IPS-NIHi11 (cell line): ENCODE data around the gene EFNA1.

Experiments
- DNase-seq: peaks from one replicate; pipeline ENCODE4 v3.0.0; 2012; ENCODE audit warnings: mixed read lengths, low spot score

Gene EFNA1

DNA sequence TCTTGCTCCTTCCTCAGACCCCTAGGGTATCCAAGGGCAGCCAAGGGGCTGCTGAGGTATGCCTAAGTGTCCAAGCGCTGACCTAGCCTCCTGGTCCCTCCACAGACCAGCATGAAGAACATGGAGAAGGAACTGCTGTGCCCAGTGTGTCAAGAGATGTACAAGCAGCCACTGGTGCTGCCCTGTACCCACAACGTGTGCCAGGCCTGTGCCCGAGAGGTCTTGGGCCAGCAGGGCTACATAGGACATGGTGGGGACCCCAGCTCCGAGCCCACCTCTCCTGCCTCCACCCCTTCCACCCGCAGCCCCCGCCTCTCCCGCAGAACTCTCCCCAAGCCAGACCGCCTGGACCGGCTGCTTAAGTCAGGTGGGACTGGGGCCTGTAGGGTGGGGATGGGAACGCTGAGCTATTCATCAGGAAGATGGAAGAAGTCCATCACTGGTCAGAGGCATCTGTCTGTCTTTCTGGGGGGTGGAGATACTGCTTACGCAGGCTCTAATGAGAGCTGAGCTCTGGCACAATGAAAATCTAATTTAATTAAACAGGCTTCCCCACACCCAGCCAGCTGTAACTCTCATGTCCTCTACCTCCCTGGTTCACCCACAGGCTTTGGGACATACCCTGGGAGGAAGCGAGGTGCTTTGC lies 47.7 kb downstream of the EFNA1 start:
- no peak for DNase-seq

DNA sequence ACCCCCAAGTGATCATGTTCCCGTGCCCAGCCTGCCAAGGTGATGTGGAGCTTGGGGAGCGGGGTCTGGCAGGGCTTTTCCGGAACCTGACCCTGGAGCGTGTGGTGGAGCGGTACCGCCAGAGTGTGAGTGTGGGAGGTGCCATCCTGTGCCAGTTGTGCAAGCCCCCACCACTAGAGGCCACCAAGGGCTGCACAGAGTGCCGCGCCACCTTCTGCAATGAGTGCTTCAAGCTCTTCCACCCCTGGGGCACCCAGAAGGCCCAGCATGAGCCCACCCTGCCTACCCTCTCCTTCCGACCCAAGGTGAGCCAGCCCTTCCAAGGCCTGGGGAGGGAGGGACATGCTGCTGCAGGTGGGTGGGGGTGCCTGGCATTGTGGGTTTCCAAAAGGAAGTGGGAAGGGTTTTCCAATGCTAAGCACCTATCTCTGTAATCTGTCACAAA lies 48.3 kb downstream of the EFNA1 start:
- DNase-seq = no peak

DNA sequence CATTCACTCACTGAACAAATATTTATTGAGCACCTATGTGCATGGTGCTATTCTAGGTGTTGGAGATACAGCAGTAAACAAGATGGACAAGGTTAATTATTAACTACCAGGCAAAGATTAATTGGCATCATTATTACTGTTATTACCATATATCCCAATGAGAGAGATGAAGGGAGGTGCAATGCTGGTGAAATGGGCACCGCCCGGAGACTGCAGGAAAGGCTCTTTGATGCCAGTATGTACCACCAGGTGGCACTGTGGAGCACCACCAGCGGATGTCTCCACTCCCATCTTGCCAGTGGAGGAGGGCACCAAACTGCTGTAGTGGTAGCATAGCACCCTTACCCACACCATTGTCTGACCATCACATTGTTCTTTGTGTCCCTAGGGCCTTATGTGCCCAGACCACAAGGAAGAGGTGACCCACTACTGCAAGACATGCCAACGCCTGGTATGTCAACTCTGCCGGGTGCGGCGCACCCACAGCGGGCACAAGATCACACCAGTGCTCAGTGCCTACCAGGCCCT lies 48.9 kb downstream of the EFNA1 start:
- peak; percentile 93 for DNase-seq

DNA sequence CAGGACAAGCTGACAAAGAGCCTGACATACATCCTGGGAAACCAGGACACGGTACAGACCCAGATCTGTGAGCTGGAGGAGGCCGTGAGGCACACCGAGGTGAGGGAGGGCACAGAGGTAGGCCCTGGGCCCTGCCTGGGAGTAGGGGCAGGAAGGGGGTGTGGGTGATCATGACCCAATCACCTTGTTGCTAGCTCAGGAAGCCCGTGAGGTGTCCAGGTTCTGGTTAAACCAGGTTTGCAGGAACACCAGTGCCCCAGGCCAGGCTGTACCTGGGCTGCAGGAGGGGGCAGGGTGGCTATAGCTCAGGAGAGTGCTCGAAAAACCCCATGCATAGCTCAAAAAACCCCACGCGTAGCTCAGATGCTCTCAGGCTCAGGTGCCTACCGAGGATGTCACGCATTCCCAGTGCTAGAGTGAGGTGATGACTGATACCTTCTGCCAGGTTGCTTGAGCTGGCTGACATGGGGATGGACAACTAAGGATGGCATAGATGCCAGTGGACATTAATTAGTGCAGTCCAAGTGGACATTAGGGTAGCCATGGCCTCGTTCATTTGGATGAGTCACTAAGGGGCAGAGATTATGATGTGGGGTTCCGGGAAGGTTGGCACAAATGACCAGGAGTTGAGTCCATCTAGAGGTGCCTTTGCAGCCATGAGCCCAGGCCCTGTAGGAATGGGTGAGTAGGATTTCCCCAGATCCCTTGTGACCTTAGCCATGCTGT lies 49.7 kb downstream of the EFNA1 start:
- DNase-seq = no peak

DNA sequence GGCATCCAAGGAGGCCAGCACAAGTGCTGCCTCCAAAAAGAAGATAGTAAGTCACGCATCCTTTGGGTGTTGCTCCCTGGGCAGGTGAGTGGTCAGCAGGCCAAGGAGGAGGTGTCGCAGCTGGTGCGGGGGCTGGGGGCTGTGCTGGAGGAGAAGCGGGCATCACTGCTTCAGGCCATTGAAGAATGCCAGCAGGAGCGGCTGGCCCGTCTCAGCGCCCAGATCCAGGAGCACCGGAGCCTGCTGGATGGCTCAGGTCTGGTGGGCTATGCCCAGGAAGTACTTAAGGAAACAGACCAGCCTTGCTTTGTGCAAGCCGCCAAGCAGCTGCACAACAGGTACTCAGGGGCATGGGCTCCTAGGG lies 50.2 kb downstream of the EFNA1 start:
- no peak for DNase-seq

DNA sequence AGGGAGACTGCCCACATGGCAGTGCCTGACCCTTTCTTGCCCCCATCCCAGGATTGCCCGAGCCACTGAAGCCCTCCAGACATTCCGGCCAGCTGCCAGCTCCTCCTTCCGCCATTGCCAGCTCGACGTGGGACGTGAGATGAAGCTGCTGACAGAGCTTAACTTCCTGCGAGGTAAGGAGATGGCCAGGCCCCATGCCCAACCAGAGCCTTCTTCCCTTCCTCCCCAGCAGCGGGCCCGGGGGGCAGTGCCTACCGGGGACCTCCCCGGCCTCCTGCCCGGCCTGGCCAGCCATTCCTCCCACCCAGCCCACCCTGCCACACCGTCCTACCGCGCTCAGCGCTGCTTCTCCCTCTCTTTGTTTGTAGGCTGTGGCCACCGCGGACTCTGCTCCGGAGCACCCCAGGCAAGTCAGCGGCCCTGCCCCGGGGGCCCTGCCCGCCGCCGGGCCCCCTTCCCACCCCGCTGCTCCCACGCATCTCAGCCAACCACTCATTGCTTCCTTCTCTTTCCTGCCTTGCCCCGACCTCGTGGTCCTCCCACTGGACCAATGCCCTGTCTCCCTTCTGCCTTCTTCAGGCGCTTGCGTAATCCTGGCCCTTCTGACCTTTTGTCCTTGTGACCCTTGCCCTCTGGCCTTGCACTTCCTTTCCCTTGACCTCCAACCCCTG lies 50.9 kb downstream of the EFNA1 start:
- no peak for DNase-seq

DNA sequence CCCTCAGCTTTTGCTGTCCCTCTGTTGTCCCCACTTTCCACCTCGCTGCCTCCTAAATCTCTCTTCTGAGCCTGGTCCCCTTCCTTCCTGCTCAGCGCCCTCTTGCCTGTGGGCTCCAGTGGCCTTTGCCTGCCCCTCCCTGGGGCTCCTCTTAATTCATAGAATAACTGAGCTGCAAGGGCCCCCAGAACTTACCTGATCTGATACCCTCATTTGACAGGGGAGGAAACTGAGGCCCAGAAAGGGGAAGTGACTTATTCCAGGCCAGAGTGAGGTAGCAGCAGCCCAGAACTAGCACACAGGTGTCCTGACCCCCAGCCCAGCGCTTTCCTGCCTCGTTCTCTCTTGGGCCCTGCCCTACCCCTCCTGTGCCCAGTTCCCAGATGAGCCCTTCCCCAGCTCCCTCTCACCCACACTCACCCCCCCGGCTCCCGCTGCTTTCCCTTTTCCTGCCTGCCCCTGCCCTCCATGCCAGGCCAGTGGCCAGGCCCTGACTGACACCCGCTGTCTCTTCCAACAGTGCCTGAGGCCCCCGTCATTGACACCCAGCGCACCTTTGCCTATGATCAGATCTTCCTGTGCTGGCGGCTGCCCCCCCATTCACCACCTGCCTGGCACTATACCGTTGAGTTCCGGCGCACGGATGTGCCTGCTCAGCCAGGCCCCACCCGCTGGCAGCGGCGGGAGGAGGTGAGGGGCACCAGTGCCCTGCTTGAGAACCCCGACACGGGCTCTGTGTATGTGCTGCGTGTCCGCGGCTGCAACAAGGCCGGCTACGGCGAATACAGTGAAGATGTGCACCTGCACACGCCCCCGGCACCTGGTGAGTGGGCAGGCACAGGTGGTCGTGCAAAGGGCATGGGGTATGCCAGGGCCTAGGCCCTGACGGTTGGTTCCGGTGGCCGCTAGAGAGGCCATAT lies 51.7 kb downstream of the EFNA1 start:
- DNase-seq = no peak

DNA sequence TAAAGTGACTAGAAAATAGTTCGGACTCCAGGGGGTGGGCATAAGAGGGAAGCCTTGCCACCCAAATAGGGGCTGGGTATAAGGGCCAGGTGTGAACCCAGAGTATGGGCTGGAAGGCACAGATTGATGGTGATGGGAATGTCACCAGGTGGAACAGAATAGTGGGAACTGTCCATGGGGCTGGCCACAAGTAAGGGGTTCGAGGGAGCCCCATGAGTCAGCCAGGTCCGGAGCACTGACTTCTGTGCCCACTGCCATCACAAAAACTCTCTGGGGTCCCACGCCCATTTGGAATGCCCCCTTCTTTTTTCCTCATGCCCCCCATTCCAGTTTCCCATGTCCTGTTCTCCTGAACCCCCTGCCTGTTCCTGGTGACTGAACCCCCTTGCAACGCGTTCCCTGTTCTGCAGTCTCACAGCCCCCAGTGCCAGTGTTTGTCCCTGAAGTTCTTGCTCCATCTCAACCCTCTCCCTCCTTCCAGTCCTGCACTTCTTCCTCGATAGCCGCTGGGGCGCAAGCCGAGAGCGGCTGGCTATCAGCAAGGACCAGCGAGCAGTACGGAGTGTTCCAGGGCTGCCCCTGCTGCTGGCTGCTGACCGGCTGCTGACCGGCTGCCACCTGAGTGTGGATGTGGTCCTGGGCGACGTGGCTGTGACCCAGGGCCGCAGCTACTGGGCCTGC lies 53.8 kb downstream of the EFNA1 start:
- DNase-seq = no peak

DNA sequence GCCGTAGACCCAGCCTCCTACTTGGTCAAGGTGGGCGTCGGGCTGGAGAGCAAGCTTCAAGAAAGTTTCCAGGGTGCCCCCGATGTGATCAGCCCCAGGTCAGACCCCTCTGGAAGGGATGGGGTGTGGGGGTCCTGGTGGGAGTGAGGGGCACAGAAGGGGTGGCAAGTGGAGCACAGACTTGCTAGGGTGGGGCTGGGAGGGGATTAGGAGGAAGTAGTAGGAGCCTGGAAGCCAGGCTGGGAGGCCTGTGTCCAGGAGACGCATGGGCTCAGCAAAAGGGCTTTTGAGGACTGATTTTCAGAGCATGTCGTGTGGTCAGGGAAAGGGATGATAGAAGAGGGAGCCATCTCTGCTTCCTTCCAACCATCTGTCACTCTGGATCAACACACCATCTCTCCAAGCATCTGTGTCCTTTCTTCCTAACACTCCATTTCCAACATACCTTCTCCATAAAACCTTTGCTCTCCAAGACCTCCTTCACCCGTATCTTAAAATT lies 54.4 kb downstream of the EFNA1 start:
- DNase-seq = no peak

DNA sequence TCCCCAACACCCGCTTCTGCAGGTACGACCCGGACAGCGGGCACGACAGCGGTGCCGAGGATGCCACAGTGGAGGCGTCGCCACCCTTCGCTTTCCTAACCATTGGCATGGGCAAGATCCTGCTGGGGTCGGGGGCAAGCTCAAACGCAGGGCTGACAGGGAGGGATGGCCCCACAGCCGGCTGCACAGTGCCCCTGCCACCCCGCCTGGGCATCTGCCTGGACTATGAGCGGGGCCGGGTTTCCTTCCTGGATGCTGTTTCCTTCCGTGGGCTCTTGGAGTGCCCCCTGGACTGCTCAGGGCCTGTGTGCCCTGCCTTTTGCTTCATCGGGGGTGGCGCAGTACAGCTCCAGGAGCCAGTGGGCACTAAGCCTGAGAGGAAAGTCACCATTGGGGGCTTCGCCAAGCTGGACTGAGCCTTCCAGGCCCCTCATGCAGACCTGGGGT lies 56.1 kb downstream of the EFNA1 start:
- DNase-seq = no peak

DNA sequence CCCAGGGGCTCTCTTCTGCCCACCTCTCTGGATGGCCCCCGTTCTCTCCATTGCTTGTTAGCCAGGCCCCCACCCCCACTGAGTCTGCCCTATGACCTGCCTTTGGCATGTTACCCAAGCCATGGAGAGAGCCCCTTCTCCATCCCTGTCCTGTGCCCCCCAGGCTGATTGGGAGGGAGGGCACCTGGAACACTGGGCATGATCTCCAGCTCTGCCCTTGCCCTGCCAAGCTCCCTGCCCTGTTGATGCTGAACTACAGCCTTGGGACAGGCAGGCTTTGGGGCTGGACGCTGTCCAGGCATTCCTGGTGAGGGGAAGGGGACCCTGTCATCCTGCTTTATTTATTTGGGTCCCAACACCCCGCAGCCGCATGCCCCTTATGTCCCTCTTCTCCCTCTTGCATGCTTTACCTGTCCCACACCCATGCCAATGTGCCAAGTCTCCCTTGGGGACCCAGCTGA lies 56.7 kb downstream of the EFNA1 start:
- DNase-seq = no peak
